CD4-positive, alpha-beta memory T cell (primary cell): Measurements from ENCODE around the gene SLC26A5. TPM values are rescaled to one million over a fixed set of nuclear protein-coding genes. Genes with fewer than 3 reads are reported as not detected.
"Not testable (repeated sequence)": the region's sequence is repeated elsewhere in the genome, so short reads cannot be mapped to it uniquely, and the experiment has no call there.

Source experiments
- CTCF ChIA-PET: fragments of 350-600 bp; sonication (Branson Sonifier 250); formaldehyde crosslinking; loops from one replicate; lab custom pipeline; 2021; ENCODE audit warnings: inconsistent platforms; ENCODE audit not compliant: partially characterized antibody; lab: Charles Lee
- POLR2A ChIA-PET: fragments of 350-600 bp; sonication (Branson Sonifier 250); formaldehyde crosslinking; loops from one replicate; lab custom pipeline; 2021; ENCODE audit not compliant: partially characterized antibody; lab: Charles Lee
- DNase-seq, 5 donors: peaks; one replicate each; pipeline versions ENCODE4 v3.0.0 to v3.0.0-alpha.2; 2020 to 2022; ENCODE audit warnings: mixed read lengths in 1 of 5
- H3K27ac ChIP-seq: one replicate; pipeline ENCODE4 v1.7.0; 2013; ENCODE audit warnings: low read depth, low read length
- H3K27me3 ChIP-seq: 2 replicates; pipeline ENCODE4 v1.7.0; 2013; ENCODE audit warnings: mild to moderate bottlenecking, low read length, moderate library complexity; ENCODE audit not compliant: insufficient read depth
- H3K36me3 ChIP-seq: 2 replicates; pipeline ENCODE4 v1.7.0; 2013; ENCODE audit warnings: mild to moderate bottlenecking, low read length, moderate library complexity; ENCODE audit not compliant: insufficient read depth
- H3K4me1 ChIP-seq: 2 replicates; pipeline ENCODE4 v1.7.0; 2013; ENCODE audit warnings: mild to moderate bottlenecking, low read length, moderate library complexity; ENCODE audit not compliant: insufficient read depth
- H3K4me3 ChIP-seq, 2 donors: one replicate each; pipeline ENCODE4 v1.7.0; 2013; ENCODE audit warnings: low read length in 2 of 2, mild to moderate bottlenecking in 1 of 2
- H3K9me3 ChIP-seq, 2 donors: one replicate each; pipeline ENCODE4 v1.7.0; 2013; ENCODE audit warnings: low read length in 2 of 2, control low read depth in 1 of 2; ENCODE audit not compliant: control insufficient read depth in 1 of 2
- H3K27ac Mint-ChIP-seq, 7 donors: one replicate each; pipeline ENCODE4 v1.8.0; 2020 to 2021; ENCODE audit warnings: mixed read lengths in 7 of 7, mild to moderate bottlenecking in 6 of 7, inconsistent platforms in 3 of 7, moderate library complexity in 3 of 7
- H3K27me3 Mint-ChIP-seq, 2 donors: one replicate each; pipeline ENCODE4 v1.8.0; 2020 to 2021; ENCODE audit warnings: mixed read lengths in 2 of 2
- H3K36me3 Mint-ChIP-seq, 2 donors: one replicate each; pipeline ENCODE4 v1.8.0; 2020 to 2021; ENCODE audit warnings: mixed read lengths in 2 of 2, inconsistent platforms in 1 of 2, mild to moderate bottlenecking in 1 of 2
- H3K4me1 Mint-ChIP-seq, 4 donors: one replicate each; pipeline ENCODE4 v1.8.0; 2020 to 2021; ENCODE audit warnings: mixed read lengths in 4 of 4, mild to moderate bottlenecking in 1 of 4
- H3K4me3 Mint-ChIP-seq, 8 donors: one replicate each; pipeline ENCODE4 v1.8.0; 2020 to 2021; ENCODE audit warnings: mixed read lengths in 8 of 8, mild to moderate bottlenecking in 7 of 8, moderate library complexity in 6 of 8, inconsistent platforms in 3 of 8
- H3K9me3 Mint-ChIP-seq, 8 donors: one replicate each; pipeline ENCODE4 v1.8.0; 2020 to 2021; ENCODE audit warnings: mixed read lengths in 8 of 8, mild to moderate bottlenecking in 5 of 8, inconsistent platforms in 3 of 8, moderate library complexity in 1 of 8
- intact Hi-C: fragments of 100-400 bp; cut with micrococcal nuclease; formaldehyde crosslinking; loops from one replicate; pipeline ENCODE4 v1.15.1; 2023
- polyA plus RNA-seq, 2 donors: library from polyadenylated mRNA; unstranded; fragments of 300-500 nt; fragmentation: Illumina TruSeq; gene quantifications; one replicate each; pipeline ENCODE4 v1.2.3, GENCODE V29; 2021
- total RNA-seq, 2 experiments: library from RNA; stranded (reverse); gene quantifications; one replicate each; pipeline ENCODE4 v1.2.3, GENCODE V29; 2021

The SLC26A5 gene
- total and polyA plus RNA-seq, 4 experiments from 2014 or later, result not detected

DNA sequence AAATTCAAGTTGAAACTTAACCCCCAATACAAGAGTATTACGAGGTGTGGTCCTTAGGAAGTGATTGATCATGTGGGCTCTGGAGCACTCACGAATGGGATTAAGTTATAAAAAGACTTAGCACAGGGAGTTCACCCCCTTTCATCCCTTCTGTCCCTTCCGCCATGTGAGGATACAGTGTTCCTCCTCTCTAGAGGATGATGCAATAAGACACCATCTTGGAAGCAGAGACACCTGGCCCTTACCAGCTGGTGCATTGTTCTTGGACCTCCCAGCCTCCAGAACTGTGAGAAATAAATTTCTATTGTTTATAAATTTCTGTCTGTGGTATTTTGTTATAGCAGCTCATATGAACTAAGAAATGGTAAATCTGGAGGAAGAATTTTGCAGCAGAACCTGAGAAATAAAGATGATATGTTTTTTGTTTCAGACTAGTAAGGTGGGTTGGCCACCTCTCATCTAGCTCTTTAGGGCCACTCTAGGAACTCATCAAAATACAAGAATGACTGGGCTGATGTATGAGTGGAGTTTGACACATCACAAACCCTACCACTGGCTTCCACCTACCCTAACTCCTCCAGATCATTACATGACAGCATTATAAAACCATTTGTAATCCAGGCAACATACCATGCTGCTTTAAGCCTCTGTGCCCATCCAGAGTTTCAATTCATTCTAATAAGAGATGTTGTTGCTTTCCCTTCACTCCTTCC lies 22.4 kb downstream of the SLC26A5 start:
- H3K4me3 Mint-ChIP-seq, result no peak overlapping the region
- CTCF ChIA-PET, result no interaction called here
- no peaks in the 10 kb centered on the region for H3K4me1 ChIP-seq

DNA sequence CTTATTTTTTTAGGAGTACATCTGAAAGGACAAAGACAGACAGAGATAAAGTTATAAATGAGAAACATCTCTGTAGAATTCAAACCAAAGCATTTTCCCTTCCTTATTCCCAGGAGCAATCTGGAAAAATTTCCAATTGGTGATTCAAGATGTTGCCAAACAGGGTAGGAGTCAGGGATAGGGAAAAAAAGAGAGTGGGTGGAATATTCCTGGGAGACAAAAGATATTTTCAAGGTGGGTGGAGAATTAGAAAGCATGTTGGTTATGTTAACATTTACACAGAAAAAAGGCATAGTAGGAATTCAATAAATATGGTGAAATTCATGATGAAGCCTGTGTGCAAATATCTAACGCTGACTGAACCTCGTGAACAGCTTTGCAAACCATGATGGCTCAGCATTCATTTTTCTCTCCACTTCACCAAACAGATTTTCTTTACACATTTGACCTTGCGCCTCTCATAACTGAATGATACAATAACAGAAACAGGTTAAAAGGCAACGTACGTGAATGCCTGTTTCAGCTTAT lies 25.1 kb downstream of the SLC26A5 start:
- Mint-ChIP-seq H3K27me3 (peaks cover 8 to 10% of the 10 kb centered on the region in 2 donors), H3K27ac (no peak overlapping the region), H3K4me1 (peaks cover 0 to 1% (median 0%) of the 10 kb centered on the region in 4 donors), H3K4me3 (no peak overlapping the region), H3K36me3 (no peaks in the 10 kb centered on the region), H3K9me3 (no peaks in the 10 kb centered on the region)
- Histone ChIP-seq H3K9me3 (no peaks in the 10 kb centered on the region), H3K36me3 (no peaks in the 10 kb centered on the region), H3K27me3 (no peaks in the 10 kb centered on the region), H3K4me3 (no peak overlapping the region), H3K27ac (no peak overlapping the region), H3K4me1 (no peaks in the 10 kb centered on the region)
- ChIA-PET POLR2A (no interaction called here), CTCF (no interaction called here)
- no peak for DNase-seq
- intact Hi-C loops, result no loop called here

More for the DNA sequence above, 22.4 kb downstream of the SLC26A5 start:
- POLR2A ChIA-PET, result no interaction called here
- intact Hi-C loops, result no loop called here
- Mint-ChIP-seq H3K27ac (no peak overlapping the region), H3K4me1 (peaks cover 0 to 1% (median 0%) of the 10 kb centered on the region in 4 donors), H3K9me3 (no peaks in the 10 kb centered on the region), H3K36me3 (no peaks in the 10 kb centered on the region), H3K27me3 (peaks cover 2 to 5% of the 10 kb centered on the region in 2 donors)
- Histone ChIP-seq H3K27me3 (no peaks in the 10 kb centered on the region), H3K4me3 (no peak overlapping the region), H3K27ac (no peak overlapping the region), H3K9me3 (no peaks in the 10 kb centered on the region), H3K36me3 (no peaks in the 10 kb centered on the region)
- no peak for DNase-seq

DNA sequence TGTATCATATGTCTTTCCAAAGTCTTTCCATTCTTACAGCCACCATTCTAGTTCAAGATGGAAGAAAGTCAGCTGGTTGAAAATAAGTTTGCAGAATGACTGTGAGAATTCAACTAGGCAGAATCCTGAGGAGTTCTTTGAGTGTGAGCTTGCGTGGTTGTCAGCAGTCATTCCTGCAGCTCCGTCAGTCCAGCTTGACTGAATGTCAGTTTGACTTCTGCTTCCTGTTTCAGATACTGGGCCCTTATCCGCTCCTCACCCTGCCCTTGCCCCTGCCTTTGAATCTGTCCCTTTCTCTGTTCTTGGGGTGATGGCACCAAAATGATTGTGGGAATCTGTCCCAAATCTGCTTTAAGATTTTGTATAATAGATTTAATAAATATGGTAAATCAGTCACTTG lies 27.8 kb downstream of the SLC26A5 start:
- Histone ChIP-seq H3K4me3 (no peak overlapping the region), H3K9me3 (no peaks in the 10 kb centered on the region), H3K4me1 (no peaks in the 10 kb centered on the region), H3K36me3 (no peaks in the 10 kb centered on the region), H3K27ac (no peak overlapping the region), H3K27me3 (no peaks in the 10 kb centered on the region)
- DNase-seq, result no peak
- H3K27me3 Mint-ChIP-seq, result peaks cover 8% of the 10 kb centered on the region in 2 donors
- POLR2A ChIA-PET, result no interaction called here
- peaks cover 0 to 1% (median 0%) of the 10 kb centered on the region in 4 donors for H3K4me1 Mint-ChIP-seq
- no peaks in the 10 kb centered on the region for H3K36me3 Mint-ChIP-seq
- H3K9me3 Mint-ChIP-seq, result no peaks in the 10 kb centered on the region
- no peak overlapping the region for H3K27ac Mint-ChIP-seq
- H3K4me3 Mint-ChIP-seq, result no peak overlapping the region
- CTCF ChIA-PET, result no interaction called here
- intact Hi-C loops, result no loop called here

DNA sequence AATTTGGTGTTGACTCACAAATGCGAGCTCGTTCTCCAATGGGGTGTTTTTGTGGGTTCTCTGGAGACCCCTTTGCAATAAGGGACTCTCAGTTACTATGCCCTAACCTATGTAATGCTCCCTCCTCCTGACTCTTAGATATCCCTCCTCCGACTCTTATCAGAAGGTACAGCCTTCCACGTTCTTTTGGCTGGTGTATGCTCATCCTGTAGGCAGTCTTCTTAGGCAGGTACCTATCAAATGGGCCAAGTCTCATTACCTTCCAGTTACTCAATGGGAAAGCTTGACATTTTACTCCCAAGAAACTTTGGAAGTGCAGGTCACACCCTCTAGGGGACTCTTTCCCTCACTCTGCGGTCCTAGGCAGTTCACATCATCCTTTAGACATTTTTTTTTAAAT lies 32.6 kb downstream of the SLC26A5 start:
- no peaks in the 10 kb centered on the region for H3K36me3 Mint-ChIP-seq
- H3K27ac Mint-ChIP-seq, result no peak overlapping the region
- H3K4me1 Mint-ChIP-seq, result no peaks in the 10 kb centered on the region
- intact Hi-C loops, result no loop called here
- no peaks in the 10 kb centered on the region for H3K9me3 Mint-ChIP-seq
- H3K9me3 ChIP-seq, result no peaks in the 10 kb centered on the region
- no peak for DNase-seq
- peaks cover 8 to 9% of the 10 kb centered on the region in 2 donors for H3K27me3 Mint-ChIP-seq
- CTCF ChIA-PET, result no interaction called here
- no peak overlapping the region for H3K4me3 ChIP-seq
- H3K4me3 Mint-ChIP-seq, result no peak overlapping the region
- no peaks in the 10 kb centered on the region for H3K4me1 ChIP-seq
- H3K27ac ChIP-seq, result no peak overlapping the region
- POLR2A ChIA-PET, result no interaction called here
- H3K36me3 ChIP-seq, result no peaks in the 10 kb centered on the region
- H3K27me3 ChIP-seq, result no peaks in the 10 kb centered on the region

DNA sequence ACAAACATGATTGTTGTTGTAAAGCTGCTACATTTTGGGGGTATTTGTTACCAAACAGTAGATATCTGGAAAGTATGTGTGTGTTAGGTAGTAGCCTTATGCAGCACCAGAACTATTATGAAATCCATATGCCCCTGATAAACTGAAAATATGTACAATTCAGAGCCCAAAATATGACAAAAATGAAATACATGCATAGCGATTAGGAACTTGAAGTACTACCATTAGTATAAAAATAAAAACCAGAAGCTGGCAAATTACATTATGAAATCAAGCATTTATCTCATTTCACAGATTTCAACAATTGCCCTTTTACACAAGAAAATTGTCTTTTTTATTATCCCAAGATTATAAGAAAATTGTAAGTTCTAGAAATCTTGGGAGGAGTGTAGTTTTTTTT lies 33.9 kb downstream of the SLC26A5 start:
- intact Hi-C loops, result no loop called here
- no peaks in the 10 kb centered on the region for H3K9me3 Mint-ChIP-seq
- no peaks in the 10 kb centered on the region for H3K4me1 Mint-ChIP-seq
- DNase-seq, result no peak
- Histone ChIP-seq H3K9me3 (no peaks in the 10 kb centered on the region), H3K4me1 (no peaks in the 10 kb centered on the region), H3K4me3 (no peak overlapping the region), H3K27me3 (no peaks in the 10 kb centered on the region), H3K36me3 (no peaks in the 10 kb centered on the region), H3K27ac (no peak overlapping the region)
- ChIA-PET POLR2A (no interaction called here), CTCF (no interaction called here)
- no peak overlapping the region for H3K4me3 Mint-ChIP-seq
- no peak overlapping the region for H3K27ac Mint-ChIP-seq
- H3K36me3 Mint-ChIP-seq, result no peaks in the 10 kb centered on the region
- peaks cover 3 to 8% of the 10 kb centered on the region in 2 donors for H3K27me3 Mint-ChIP-seq

DNA sequence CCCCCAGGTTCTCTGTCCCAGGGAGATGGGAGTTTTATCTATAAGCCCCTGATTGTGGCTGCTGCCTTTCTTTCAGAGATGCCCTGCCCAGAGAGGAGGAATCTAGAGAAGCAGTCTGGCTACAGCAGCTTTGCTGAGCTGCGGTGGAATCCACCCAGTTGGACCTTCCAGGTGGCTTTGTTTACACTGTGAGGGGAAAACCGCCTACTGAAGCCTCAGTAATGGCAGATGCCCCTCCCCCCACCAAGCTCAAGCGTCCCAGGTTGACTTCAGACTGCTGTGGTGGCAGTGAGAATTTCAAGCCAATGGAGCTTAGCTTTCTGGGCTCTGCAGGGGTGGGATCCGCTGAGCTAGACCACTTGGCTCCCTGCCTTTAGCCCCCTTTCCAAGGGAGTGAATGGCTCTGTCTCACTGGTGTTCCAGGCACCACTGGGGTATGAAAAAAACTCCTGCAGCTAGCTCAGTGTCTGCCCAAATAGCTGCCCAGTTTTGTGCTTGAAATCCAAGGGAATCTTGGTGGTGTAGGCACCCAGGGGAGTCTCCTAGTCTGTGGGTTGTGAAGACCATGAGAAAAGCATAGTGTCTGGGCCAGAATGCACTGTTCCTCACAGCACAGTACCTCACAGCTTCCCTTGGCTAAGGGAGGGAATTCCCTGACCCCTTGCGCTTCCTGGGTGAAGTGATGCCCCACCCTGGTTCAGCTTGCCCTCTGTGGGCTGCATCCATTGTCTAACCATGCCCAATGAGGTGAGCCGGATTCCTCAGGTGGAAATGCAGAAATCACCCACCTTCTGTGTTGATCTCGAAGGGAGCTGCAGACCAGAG lies 40.0 kb downstream of the SLC26A5 start:
- not testable (repeated sequence) for DNase-seq, H3K4me3 ChIP-seq, H3K4me3 Mint-ChIP-seq, H3K4me1 ChIP-seq, H3K4me1 Mint-ChIP-seq, H3K36me3 Mint-ChIP-seq, H3K36me3 ChIP-seq, H3K27ac ChIP-seq, H3K27me3 ChIP-seq, H3K27ac Mint-ChIP-seq, H3K9me3 ChIP-seq, H3K9me3 Mint-ChIP-seq
- intact Hi-C loops, result loop anchor here (5.0 kb wide), 1 partner anchor 124 kb away; no protein-coding TSS in a partner anchor
- H3K27me3 Mint-ChIP-seq, result peaks cover 5 to 15% of the 10 kb centered on the region in 2 donors
- ChIA-PET CTCF (interaction anchor here (1.0 to 1.8 kb wide), 5 partner anchors 10 to 125 kb away, joined by 3 to 12 read pairs (median 3); partner anchors contain the start of gene PMPCB), POLR2A (interaction anchor here (0.9 kb wide), 1 partner anchor 110 kb away, joined by 3 read pairs; no protein-coding TSS in a partner anchor)

DNA sequence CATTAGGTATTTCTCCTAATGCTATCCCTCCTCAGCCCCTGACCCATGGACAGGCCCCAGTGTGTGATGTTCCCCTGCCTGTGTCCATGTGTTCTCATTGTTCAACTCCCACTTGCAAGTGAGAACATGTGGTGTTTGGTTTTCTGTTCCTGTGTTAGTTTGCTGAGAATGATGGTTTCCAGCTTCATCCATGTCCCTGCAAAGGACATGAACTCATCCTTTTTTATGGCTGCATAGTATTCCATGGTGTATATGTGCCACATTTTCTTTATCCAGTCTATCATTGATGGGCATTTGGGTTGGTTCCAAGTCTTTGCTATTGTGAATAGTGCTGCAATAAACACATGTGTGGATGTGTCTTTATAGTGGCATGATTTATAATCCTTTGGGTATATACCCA lies 46.3 kb downstream of the SLC26A5 start:
- H3K9me3 ChIP-seq, intact Hi-C loops, H3K9me3 Mint-ChIP-seq, H3K4me1 ChIP-seq, H3K4me3 ChIP-seq, DNase-seq, H3K27ac ChIP-seq, H3K27me3 ChIP-seq, H3K27ac Mint-ChIP-seq, H3K36me3 Mint-ChIP-seq, CTCF ChIA-PET, POLR2A ChIA-PET, H3K4me3 Mint-ChIP-seq, H3K36me3 ChIP-seq, H3K4me1 Mint-ChIP-seq: not testable (repeated sequence)
- peaks cover 3 to 11% of the 10 kb centered on the region in 2 donors for H3K27me3 Mint-ChIP-seq
